ENCODE results near the gene ATP5F1A.

The ATP5F1A gene

GRCh38 chr18:46042571-46043123 is 55.4 kb downstream of the ATP5F1A start:
- DNase-seq = no peak

GRCh38 chr18:46040747-46041104 is 57.4 kb downstream of the ATP5F1A start:
- no peak for DNase-seq

GRCh38 chr18:46040033-46040746 is 57.9 kb downstream of the ATP5F1A start:
- DNase-seq = no peak

- no peak for DNase-seq
Measured at GRCh38 chr18:46037512-46038305, 60.4 kb downstream of the ATP5F1A start.

- no peak for DNase-seq
Measured at GRCh38 chr18:46035696-46036680, 62.1 kb downstream of the ATP5F1A start.

- no peak for DNase-seq
Measured at GRCh38 chr18:46034230-46034629, 63.9 kb downstream of the ATP5F1A start.

- no peak for DNase-seq
Measured at GRCh38 chr18:46031741-46032140, 66.4 kb downstream of the ATP5F1A start.
